Mesodermal cell (in vitro differentiated cells): ENCODE measurements around the gene HLA-DRA.

Experiments used
- H3K27ac ChIP-seq: 2 replicates; pipeline ENCODE4 v1.7.0; 2013; ENCODE audit warnings: mild to moderate bottlenecking, low read depth, low read length, moderate library complexity; ENCODE audit not compliant: severe bottlenecking
- H3K36me3 ChIP-seq: 2 replicates; pipeline ENCODE4 v1.7.1; 2013; ENCODE audit warnings: mild to moderate bottlenecking, low read length, moderate library complexity; ENCODE audit not compliant: control insufficient read depth, insufficient read depth
- H3K4me1 ChIP-seq: one replicate; pipeline ENCODE4 v1.7.1; 2013; ENCODE audit warnings: mild to moderate bottlenecking, low read length; ENCODE audit not compliant: insufficient read depth, control insufficient read depth, poor library complexity, severe bottlenecking
- H3K4me3 ChIP-seq: 2 replicates; pipeline ENCODE4 v1.7.0; 2013; ENCODE audit warnings: low read length, control low read depth, mild to moderate bottlenecking; ENCODE audit not compliant: insufficient read depth, poor library complexity, severe bottlenecking; ENCODE audit errors: extremely low read depth
- H3K9me3 ChIP-seq: 2 replicates; pipeline ENCODE4 v1.7.1; 2013; ENCODE audit warnings: mild to moderate bottlenecking, low read length, moderate library complexity; ENCODE audit not compliant: control insufficient read depth
- WGBS, 2 experiments: methylation state at CpG; one replicate each; pipeline ENCODE4 v1.1.5; 2013; ENCODE audit warnings: missing lambda C conversion rate in 2 of 2; ENCODE audit not compliant: insufficient coverage in 2 of 2; 5-methylcytosine and 5-hydroxymethylcytosine counted together

Gene HLA-DRA

DNA sequence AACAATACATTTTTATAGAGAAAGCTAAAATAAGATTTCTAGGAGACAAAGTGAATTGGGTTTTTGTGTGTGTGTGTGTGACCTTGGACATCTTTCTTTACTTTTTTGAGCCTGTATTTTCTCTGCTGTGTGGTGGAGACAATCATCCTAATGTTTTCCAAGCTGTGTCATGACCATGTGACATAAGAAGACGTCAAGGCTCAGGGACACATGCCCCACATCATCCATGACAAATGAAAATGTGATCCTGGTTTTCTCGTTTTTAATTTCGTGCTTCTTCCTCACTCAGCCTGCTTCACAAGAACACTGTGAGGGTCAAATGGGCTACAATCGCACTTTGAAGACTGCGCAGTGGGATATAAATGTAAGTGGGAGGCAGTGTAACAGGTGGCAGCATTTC, 28.8 kb upstream of the HLA-DRA start:
- Histone ChIP-seq H3K36me3 (no peaks in the 10 kb centered on the region), H3K4me1 (no peaks in the 10 kb centered on the region), H3K9me3 (no peaks in the 10 kb centered on the region), H3K27ac (no peak overlapping the region), H3K4me3 (no peak overlapping the region)
- 56 to 60% methylated on average over 2 to 5 of the region's 5 CpGs for WGBS, 2 experiments

DNA sequence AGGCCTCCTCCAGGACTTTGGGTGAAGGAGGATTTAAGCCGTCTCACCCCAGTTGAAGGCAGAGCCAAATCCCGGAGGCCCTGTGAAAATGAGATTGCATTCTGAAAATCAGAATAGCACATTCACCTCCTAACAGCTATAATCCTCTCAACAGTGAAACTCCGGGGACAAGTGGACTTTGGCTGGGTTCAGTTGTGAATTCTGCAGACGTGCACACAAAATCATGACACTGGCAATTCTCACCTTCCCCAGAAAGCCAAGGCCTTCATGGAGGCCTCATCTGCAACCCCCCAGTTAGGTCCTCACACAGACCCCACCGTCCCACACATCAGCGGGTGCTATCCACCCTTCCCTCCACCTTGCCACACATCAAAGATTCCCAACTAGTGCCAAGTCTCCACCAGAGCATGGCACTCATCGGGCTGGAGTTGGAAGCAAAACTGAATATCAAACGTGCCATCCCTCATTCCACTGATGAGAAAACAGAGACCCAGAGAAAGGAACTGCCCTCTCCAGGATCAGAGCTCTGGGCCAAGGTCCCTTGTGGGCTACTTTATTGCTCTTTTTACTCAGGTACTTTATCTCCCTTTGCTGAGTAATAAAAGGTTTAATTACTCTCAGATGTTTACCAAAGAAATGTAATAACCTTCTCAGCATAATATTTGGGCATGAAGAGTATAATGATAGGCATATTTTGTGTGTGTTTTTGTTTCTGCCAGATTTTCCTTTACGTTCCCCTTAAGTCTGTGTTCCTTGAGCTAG, 27.9 kb upstream of the HLA-DRA start:
- Histone ChIP-seq H3K4me1 (no peaks in the 10 kb centered on the region), H3K9me3 (no peaks in the 10 kb centered on the region), H3K36me3 (no peaks in the 10 kb centered on the region), H3K27ac (no peak overlapping the region), H3K4me3 (no peak overlapping the region)
- 85 to 92% methylated on average over 7 to 9 of the region's 9 CpGs for WGBS, 2 experiments

DNA sequence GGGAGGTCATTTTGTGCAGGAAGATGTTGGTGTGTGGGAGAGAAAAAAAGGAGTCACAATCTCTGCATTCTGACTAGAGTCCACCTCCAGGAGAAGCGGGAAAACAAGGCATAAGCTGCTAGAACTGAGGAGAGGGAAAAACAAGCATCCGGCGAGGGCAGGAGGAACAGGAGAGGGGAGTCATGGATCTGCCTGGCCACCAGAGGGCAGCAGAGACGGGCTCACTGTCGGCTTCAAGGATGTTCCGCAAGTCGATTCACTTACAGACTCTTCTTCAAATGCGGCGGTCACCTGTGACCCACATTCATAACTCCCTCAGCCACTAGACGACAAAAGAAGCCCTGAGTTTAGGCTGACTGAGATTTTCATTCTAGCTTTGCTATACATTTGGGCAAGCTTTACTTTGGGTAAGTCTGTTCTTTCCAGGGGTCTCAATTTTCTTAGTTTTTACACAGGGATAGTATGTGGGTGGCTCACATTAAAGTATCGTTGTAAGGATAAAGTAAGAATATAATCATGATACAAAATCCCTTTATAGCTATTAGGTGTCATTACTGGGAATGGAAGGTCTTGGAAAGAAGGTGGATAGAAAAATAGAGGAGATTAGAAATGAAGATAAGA, 26.1 kb upstream of the HLA-DRA start:
- Histone ChIP-seq H3K9me3 (no peaks in the 10 kb centered on the region), H3K4me1 (no peaks in the 10 kb centered on the region), H3K36me3 (no peaks in the 10 kb centered on the region), H3K4me3 (no peak overlapping the region), H3K27ac (no peak overlapping the region)
- WGBS, 2 experiments, result 9% methylated on average over 5 of the region's 11 CpGs

DNA sequence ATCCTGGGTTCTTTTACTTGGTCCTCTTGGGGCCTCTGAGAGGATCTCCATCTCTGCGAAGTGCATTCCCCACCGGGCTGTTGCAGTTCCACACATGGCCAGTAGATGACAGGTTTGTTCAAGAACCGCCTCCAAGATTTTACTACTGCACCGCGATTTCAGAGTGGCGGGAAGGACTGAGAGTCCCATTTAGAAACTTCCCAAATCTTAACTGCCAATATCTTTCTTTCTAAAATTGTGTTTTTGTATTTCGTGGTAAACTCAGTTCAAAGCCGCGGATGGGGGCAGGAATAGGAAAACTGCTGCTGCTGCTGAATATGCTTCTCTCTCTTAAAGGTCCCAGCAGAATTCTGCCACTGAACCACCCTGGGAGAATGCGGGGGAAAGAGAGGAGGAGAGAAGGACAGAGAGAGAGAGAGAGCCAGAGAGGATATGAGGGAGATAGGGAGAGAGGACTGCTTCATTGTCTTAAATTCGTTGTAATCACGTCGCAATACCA, 24.1 kb upstream of the HLA-DRA start:
- no peaks in the 10 kb centered on the region for H3K4me1 ChIP-seq
- no peak overlapping the region for H3K27ac ChIP-seq
- H3K9me3 ChIP-seq, result no peaks in the 10 kb centered on the region
- no peak overlapping the region for H3K4me3 ChIP-seq
- WGBS, 2 experiments, result 11 to 19% methylated on average over 4 to 6 of the region's 13 CpGs
- no peaks in the 10 kb centered on the region for H3K36me3 ChIP-seq

DNA sequence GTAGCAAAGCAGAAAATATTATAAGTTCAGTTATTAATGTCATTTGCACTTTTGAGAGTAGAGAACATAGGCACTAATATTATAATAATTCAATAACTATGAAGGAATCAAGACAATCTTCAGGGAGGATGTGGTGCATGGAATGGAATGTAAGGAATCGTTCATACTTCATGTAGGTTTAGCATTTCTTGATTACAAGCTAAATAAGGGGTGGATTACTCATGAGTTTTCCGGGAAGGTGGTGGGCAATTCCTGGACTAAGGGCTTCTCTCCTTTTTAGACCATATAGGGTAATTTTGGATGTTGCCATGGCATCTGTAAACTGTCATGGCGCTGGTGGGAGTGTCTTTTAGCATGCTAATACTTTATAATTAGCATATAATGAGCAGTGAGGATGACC, 23.7 kb upstream of the HLA-DRA start:
- Histone ChIP-seq H3K4me1 (no peaks in the 10 kb centered on the region), H3K27ac (no peak overlapping the region), H3K4me3 (no peak overlapping the region), H3K36me3 (no peaks in the 10 kb centered on the region), H3K9me3 (no peaks in the 10 kb centered on the region)
- WGBS, 2 experiments, result 60% methylated on average over 1 of the region's 3 CpGs; no CpG with 5 or more reads in 1 of the 2 experiments

DNA sequence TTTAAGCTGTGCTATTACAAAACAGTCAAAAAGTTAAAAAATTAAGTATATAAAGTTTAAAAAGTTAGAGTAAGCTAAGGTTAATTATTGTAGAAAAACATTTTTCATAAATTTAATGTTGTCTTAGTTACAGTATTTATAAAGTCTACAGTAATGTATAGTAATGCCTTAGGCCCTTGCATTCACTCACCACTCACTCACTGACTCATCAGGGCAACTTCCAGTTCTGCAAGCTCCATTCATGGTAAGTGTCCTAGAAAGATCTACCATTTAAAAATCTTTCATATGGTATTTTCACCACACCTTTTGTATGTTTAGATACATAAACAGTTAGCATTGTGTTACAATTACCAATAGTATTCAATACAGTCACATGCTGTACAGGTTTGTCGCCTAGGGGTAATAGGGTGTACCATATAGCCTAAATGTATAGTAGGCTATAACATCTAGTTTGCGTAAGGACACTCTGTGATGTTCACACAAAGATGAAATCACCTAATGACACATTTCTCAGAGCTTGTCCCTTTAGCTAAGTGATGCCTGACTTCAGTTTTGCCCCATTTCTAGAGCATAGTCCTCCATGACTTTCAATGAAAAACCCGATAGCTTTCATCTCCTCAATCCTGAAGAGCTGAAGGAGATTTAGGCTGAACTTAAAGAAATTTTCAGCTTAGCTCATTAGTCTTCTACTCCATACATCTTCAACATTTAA, 14.9 kb upstream of the HLA-DRA start:
- Histone ChIP-seq H3K9me3 (no peaks in the 10 kb centered on the region), H3K27ac (no peak overlapping the region)

DNA sequence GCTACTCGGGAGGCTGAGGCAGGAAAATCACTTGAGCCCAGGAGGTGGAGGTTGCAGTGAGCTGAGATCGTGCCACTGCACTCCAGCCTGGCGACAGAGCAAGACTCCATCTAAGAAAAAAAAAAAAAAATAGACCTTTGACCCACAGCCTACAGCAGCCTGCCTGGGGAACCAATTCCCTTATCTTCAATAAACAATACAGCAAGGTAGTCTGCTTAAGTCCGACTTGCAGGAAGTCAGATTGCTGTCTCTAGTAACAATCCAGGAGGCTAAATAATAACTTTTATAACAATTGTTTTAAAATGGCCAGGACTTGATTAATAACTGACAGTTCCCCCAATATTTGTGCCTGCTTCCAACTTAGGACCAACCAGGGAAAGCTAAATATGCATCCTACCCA, 13.3 kb upstream of the HLA-DRA start:
- Histone ChIP-seq H3K4me3 (no peak overlapping the region), H3K4me1 (no peaks in the 10 kb centered on the region), H3K27ac (no peak overlapping the region), H3K36me3 (no peaks in the 10 kb centered on the region), H3K9me3 (no peaks in the 10 kb centered on the region)
- whole genome bisulfite sequencing, 2 experiments, result 92 to 100% methylated on average over 1 to 2 of the region's 4 CpGs

More for the DNA sequence above, 14.9 kb upstream of the HLA-DRA start:
- no peaks in the 10 kb centered on the region for H3K4me1 ChIP-seq
- H3K4me3 ChIP-seq, result no peak overlapping the region
- H3K36me3 ChIP-seq, result no peaks in the 10 kb centered on the region
- WGBS, 2 experiments, result 75 to 89% methylated on average over 1 of the region's 3 CpGs

DNA sequence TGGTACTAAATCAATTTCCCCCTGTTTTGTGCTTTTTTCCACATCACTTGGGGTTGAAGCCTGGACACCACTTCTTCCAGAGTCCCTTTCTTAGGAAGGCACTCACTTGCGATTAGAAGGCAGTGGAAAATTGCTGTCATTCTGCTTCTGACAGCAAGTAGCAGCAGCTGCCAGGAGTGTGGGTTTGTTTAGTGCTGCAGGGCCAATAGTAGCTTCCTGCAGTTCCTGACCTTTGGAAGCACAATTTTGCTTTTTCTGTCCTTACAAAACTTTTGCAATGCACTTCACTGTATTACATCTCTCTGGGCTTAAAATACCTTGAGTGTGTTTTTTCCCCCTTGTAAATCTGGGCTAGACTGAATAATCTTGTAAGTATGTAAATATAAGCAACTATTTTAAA, 12.5 kb upstream of the HLA-DRA start:
- no CpG with 5 or more reads among the region's 1 CpG for WGBS, 2 experiments
- Histone ChIP-seq H3K4me1 (no peaks in the 10 kb centered on the region), H3K36me3 (no peaks in the 10 kb centered on the region), H3K27ac (no peak overlapping the region), H3K4me3 (no peak overlapping the region), H3K9me3 (no peaks in the 10 kb centered on the region)

DNA sequence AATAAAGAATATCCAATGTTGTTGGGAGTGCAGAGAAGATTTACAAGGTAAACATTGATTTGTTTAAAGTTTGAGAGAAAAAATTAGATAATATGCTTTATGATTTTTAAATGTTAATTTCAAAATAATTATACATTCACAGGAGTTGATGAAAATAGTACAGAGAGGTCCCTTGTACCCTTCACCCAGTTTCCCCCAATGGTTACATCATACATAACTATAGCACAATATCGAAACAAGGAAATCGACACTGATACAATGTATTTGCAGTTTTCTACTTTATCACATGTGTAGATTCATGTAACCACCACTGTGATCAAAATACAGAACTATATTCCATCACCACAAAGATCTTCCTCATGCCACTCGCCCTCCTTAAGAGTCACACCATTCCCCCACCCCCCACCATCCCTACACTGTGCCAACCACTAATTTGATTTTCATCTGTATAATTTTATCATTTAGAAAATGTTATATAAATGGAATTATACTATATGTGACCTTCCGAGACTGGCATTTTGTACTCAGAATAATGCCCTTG, 11.7 kb upstream of the HLA-DRA start:
- no peaks in the 10 kb centered on the region for H3K9me3 ChIP-seq
- 87 to 100% methylated on average over 1 to 2 of the region's 4 CpGs for WGBS, 2 experiments
- H3K4me3 ChIP-seq, result no peak overlapping the region
- H3K27ac ChIP-seq, result no peak overlapping the region
- no peaks in the 10 kb centered on the region for H3K36me3 ChIP-seq
- no peaks in the 10 kb centered on the region for H3K4me1 ChIP-seq

DNA sequence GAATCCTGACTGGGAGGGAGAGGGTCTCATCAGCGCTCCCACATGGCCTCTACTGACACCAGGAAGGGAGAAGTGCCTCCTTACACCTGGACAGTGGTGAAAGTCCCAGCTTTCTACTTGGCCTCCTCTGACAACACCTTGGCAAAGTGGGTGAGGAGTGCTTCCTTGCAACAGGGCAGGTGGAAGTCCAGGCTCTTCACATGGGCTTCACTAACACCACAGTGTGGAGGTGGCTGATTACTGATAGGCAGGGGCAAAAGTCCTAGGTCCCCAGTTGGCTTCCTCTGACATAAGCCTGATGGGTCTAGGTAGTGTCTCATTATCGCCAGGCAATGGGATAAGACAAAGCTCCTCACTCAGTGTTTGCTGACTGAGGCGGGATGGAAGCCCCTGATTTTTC, 9.5 kb upstream of the HLA-DRA start:
- 53 to 100% methylated on average over 1 to 2 of the region's 3 CpGs for WGBS, 2 experiments
- Histone ChIP-seq H3K4me3 (no peak overlapping the region), H3K27ac (no peak overlapping the region), H3K36me3 (no peaks in the 10 kb centered on the region), H3K4me1 (no peaks in the 10 kb centered on the region), H3K9me3 (no peaks in the 10 kb centered on the region)
